ENCODE measurements around the gene NEGR1.

Gene NEGR1

GRCh38 chr1:71593523-71593922 lies 688.8 kb downstream of the NEGR1 start:
- Histone ChIP-seq H3K9ac (ENCODE audit: low read depth, low read length) (no peak overlapping the region), H3K9me3 (ENCODE audit: control insufficient read depth, insufficient read depth, low read length) (no peaks in the 10 kb centered on the region), H3K4me1 (ENCODE audit: insufficient read depth, low read length) (peaks cover 8% of the 10 kb centered on the region; the same call in 1 of the 2 replicates), H3K36me3 (ENCODE audit: insufficient read depth, low read length) (no peaks in the 10 kb centered on the region)

- H3K36me3 ChIP-seq (ENCODE audit: insufficient read depth, low read length) = no peaks in the 10 kb centered on the region
- H3K9me3 ChIP-seq (ENCODE audit: control insufficient read depth, insufficient read depth, low read length) = no peaks in the 10 kb centered on the region
- no peak overlapping the region for H3K9ac ChIP-seq (ENCODE audit: low read depth, low read length)
- H3K4me1 ChIP-seq (ENCODE audit: insufficient read depth, low read length) = peaks cover 8% of the 10 kb centered on the region; the same call in 1 of the 2 replicates
Measured at GRCh38 chr1:71592646-71593274, 689.6 kb downstream of the NEGR1 start.

GRCh38 chr1:71589005-71589404 lies 693.3 kb downstream of the NEGR1 start:
- H3K36me3 ChIP-seq (ENCODE audit: insufficient read depth, low read length) = no peaks in the 10 kb centered on the region
- no peaks in the 10 kb centered on the region for H3K9me3 ChIP-seq (ENCODE audit: control insufficient read depth, insufficient read depth, low read length)
- H3K4me1 ChIP-seq (ENCODE audit: insufficient read depth, low read length) = peaks cover 8% of the 10 kb centered on the region; the same call in 1 of the 2 replicates
- no peak overlapping the region for H3K9ac ChIP-seq (ENCODE audit: low read depth, low read length)

- no peaks in the 10 kb centered on the region for H3K9me3 ChIP-seq (ENCODE audit: control insufficient read depth, insufficient read depth, low read length)
- peaks cover 3% of the 10 kb centered on the region; the same call in 1 of the 2 replicates for H3K4me1 ChIP-seq (ENCODE audit: insufficient read depth, low read length)
Measured at GRCh38 chr1:71587961-71588360, 694.4 kb downstream of the NEGR1 start.

GRCh38 chr1:71586030-71586429 lies 696.3 kb downstream of the NEGR1 start:
- no peaks in the 10 kb centered on the region for H3K9me3 ChIP-seq (ENCODE audit: control insufficient read depth, insufficient read depth, low read length)
- no peaks in the 10 kb centered on the region for H3K36me3 ChIP-seq (ENCODE audit: insufficient read depth, low read length)
- no peaks in the 10 kb centered on the region for H3K4me1 ChIP-seq (ENCODE audit: insufficient read depth, low read length)
- no peak overlapping the region for H3K9ac ChIP-seq (ENCODE audit: low read depth, low read length)

More at GRCh38 chr1:71587961-71588360, 694.4 kb downstream of the NEGR1 start:
- H3K9ac ChIP-seq (ENCODE audit: low read depth, low read length) = no peak overlapping the region
- H3K36me3 ChIP-seq (ENCODE audit: insufficient read depth, low read length) = no peaks in the 10 kb centered on the region

- Histone ChIP-seq H3K4me1 (ENCODE audit: insufficient read depth, low read length) (no peaks in the 10 kb centered on the region), H3K36me3 (ENCODE audit: insufficient read depth, low read length) (no peaks in the 10 kb centered on the region), H3K9me3 (ENCODE audit: control insufficient read depth, insufficient read depth, low read length) (no peaks in the 10 kb centered on the region), H3K9ac (ENCODE audit: low read depth, low read length) (no peak overlapping the region)
Measured at GRCh38 chr1:71583756-71584155, 698.6 kb downstream of the NEGR1 start.

- Histone ChIP-seq H3K4me1 (ENCODE audit: insufficient read depth, low read length) (no peaks in the 10 kb centered on the region), H3K9me3 (ENCODE audit: control insufficient read depth, insufficient read depth, low read length) (no peaks in the 10 kb centered on the region), H3K9ac (ENCODE audit: low read depth, low read length) (no peak overlapping the region)
Measured at GRCh38 chr1:71582673-71583072, 699.7 kb downstream of the NEGR1 start.

GRCh38 chr1:71577451-71578131 lies 704.7 kb downstream of the NEGR1 start:
- Histone ChIP-seq H3K9ac (ENCODE audit: low read depth, low read length) (no peak overlapping the region), H3K4me1 (ENCODE audit: insufficient read depth, low read length) (no peaks in the 10 kb centered on the region), H3K36me3 (ENCODE audit: insufficient read depth, low read length) (no peaks in the 10 kb centered on the region), H3K9me3 (ENCODE audit: control insufficient read depth, insufficient read depth, low read length) (no peaks in the 10 kb centered on the region)

More at GRCh38 chr1:71582673-71583072, 699.7 kb downstream of the NEGR1 start:
- H3K36me3 ChIP-seq (ENCODE audit: insufficient read depth, low read length) = no peaks in the 10 kb centered on the region

GRCh38 chr1:71572038-71572437 lies 710.3 kb downstream of the NEGR1 start:
- no peaks in the 10 kb centered on the region for H3K4me1 ChIP-seq (ENCODE audit: insufficient read depth, low read length)
- H3K9me3 ChIP-seq (ENCODE audit: control insufficient read depth, insufficient read depth, low read length) = no peaks in the 10 kb centered on the region
- H3K9ac ChIP-seq (ENCODE audit: low read depth, low read length) = no peak overlapping the region

GRCh38 chr1:71566413-71566812 lies 715.9 kb downstream of the NEGR1 start:
- Histone ChIP-seq H3K9me3 (ENCODE audit: control insufficient read depth, insufficient read depth, low read length) (no peaks in the 10 kb centered on the region), H3K9ac (ENCODE audit: low read depth, low read length) (no peak overlapping the region), H3K36me3 (ENCODE audit: insufficient read depth, low read length) (no peaks in the 10 kb centered on the region), H3K4me1 (ENCODE audit: insufficient read depth, low read length) (no peaks in the 10 kb centered on the region)

More at GRCh38 chr1:71572038-71572437, 710.3 kb downstream of the NEGR1 start:
- H3K36me3 ChIP-seq (ENCODE audit: insufficient read depth, low read length) = no peaks in the 10 kb centered on the region

- H3K9ac ChIP-seq (ENCODE audit: low read depth, low read length) = no peak overlapping the region
- H3K4me1 ChIP-seq (ENCODE audit: insufficient read depth, low read length) = no peaks in the 10 kb centered on the region
- no peaks in the 10 kb centered on the region for H3K36me3 ChIP-seq (ENCODE audit: insufficient read depth, low read length)
- no peaks in the 10 kb centered on the region for H3K9me3 ChIP-seq (ENCODE audit: control insufficient read depth, insufficient read depth, low read length)
Measured at GRCh38 chr1:71565831-71566230, 716.5 kb downstream of the NEGR1 start.

GRCh38 chr1:71565262-71565661 lies 717.1 kb downstream of the NEGR1 start:
- Histone ChIP-seq H3K36me3 (ENCODE audit: insufficient read depth, low read length) (no peaks in the 10 kb centered on the region), H3K9ac (ENCODE audit: low read depth, low read length) (no peak overlapping the region), H3K4me1 (ENCODE audit: insufficient read depth, low read length) (no peaks in the 10 kb centered on the region), H3K9me3 (ENCODE audit: control insufficient read depth, insufficient read depth, low read length) (no peaks in the 10 kb centered on the region)

- Histone ChIP-seq H3K9me3 (ENCODE audit: control insufficient read depth, insufficient read depth, low read length) (no peaks in the 10 kb centered on the region), H3K36me3 (ENCODE audit: insufficient read depth, low read length) (no peaks in the 10 kb centered on the region), H3K4me1 (ENCODE audit: insufficient read depth, low read length) (no peaks in the 10 kb centered on the region), H3K9ac (ENCODE audit: low read depth, low read length) (no peak overlapping the region)
Measured at GRCh38 chr1:71562298-71562697, 720.0 kb downstream of the NEGR1 start.

GRCh38 chr1:71561729-71562128 lies 720.6 kb downstream of the NEGR1 start:
- H3K9ac ChIP-seq (ENCODE audit: low read depth, low read length) = no peak overlapping the region
- no peaks in the 10 kb centered on the region for H3K9me3 ChIP-seq (ENCODE audit: control insufficient read depth, insufficient read depth, low read length)
- no peaks in the 10 kb centered on the region for H3K4me1 ChIP-seq (ENCODE audit: insufficient read depth, low read length)
- H3K36me3 ChIP-seq (ENCODE audit: insufficient read depth, low read length) = no peaks in the 10 kb centered on the region

- Histone ChIP-seq H3K36me3 (ENCODE audit: insufficient read depth, low read length) (no peaks in the 10 kb centered on the region), H3K9me3 (ENCODE audit: control insufficient read depth, insufficient read depth, low read length) (no peaks in the 10 kb centered on the region), H3K9ac (ENCODE audit: low read depth, low read length) (no peak overlapping the region), H3K4me1 (ENCODE audit: insufficient read depth, low read length) (no peaks in the 10 kb centered on the region)
Measured at GRCh38 chr1:71561206-71561605, 721.1 kb downstream of the NEGR1 start.

Data from ES-I3 (cell line).